Fibroblast of mammary gland (primary cell): Measurements from ENCODE around the gene RGS6.

Experiments used
- DNase-seq: peaks from one replicate; pipeline ENCODE4 v3.0.0-alpha.2; 2010; ENCODE audit warnings: low read depth
- H3K4me3 ChIP-seq: 2 replicates; pipeline ENCODE4 v1.5.1; 2011; ENCODE audit warnings: low read depth, mild to moderate bottlenecking, low read length, moderate library complexity; ENCODE audit not compliant: control insufficient read depth
- TF ChIP-seq, protein P1 (sequence below): conservative IDR thresholded peaks from 2 replicates; pipeline ENCODE4 v1.5.1; 2011; ENCODE audit warnings: low read depth, low read length, inconsistent platforms; ENCODE audit not compliant: control insufficient read depth, insufficient read depth

Gene RGS6

DNA sequence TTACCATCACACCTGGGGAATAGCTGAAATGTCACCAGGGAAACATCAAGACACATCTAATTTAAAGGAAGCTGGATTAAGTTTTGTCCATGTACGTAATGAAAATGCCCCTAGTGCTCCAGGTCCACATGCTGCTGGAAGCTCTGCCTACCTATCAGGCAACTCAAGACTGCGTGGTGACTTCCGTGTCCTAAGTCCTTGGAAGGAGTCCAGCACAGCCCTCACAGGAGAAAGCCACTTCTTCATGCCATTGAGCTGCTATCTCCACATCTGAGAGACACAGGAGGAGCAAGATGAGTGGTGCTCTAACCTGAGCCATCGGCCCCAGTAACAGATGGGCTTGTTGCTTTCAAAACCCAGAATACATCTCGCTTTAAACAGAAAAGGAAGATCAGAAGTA, 645.3 kb downstream of the RGS6 start:
- no peak overlapping the region for H3K4me3 ChIP-seq
- DNase-seq, result no peak
- TF ChIP-seq, protein P1, sequence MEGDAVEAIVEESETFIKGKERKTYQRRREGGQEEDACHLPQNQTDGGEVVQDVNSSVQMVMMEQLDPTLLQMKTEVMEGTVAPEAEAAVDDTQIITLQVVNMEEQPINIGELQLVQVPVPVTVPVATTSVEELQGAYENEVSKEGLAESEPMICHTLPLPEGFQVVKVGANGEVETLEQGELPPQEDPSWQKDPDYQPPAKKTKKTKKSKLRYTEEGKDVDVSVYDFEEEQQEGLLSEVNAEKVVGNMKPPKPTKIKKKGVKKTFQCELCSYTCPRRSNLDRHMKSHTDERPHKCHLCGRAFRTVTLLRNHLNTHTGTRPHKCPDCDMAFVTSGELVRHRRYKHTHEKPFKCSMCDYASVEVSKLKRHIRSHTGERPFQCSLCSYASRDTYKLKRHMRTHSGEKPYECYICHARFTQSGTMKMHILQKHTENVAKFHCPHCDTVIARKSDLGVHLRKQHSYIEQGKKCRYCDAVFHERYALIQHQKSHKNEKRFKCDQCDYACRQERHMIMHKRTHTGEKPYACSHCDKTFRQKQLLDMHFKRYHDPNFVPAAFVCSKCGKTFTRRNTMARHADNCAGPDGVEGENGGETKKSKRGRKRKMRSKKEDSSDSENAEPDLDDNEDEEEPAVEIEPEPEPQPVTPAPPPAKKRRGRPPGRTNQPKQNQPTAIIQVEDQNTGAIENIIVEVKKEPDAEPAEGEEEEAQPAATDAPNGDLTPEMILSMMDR, result no peak

DNA sequence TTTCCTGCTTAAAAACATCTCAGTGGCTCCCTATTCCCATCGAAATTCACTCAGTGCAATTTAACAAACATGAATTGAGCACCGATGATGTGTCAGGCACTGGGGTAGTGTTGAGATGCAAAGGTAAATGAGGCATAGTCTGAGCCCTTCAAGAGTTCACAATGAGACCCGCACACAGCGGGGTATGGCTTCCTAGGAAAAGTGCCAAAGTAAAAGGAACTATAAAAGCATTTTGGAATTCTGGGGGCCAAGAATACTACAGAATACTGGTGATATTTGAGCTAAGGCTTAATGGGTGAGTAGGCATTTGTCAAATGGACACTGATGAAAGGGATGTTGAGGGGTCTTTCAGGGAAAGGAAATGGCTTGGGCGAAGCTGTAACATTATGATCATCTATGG, 646.3 kb downstream of the RGS6 start:
- H3K4me3 ChIP-seq, result no peak overlapping the region
- TF ChIP-seq, protein P1, result no peak
- no peak for DNase-seq

DNA sequence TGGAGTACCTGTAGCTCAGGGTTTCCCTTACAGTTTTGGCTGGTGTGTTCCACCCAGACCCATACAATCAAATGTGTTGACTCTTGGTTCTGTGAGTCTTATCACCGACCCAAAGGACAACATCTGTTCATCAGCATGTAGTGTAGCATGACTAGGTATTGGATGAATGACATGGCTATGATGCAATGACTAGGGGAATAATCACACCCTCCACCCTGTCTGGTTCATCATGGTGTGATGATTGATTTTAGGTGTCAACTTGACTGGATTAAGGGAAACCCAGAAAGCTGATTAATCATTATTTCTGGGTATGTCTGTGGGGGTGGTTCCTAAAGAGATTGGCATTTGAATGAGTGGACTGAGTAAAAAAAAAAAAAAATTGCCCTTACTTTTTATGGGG, 650.4 kb downstream of the RGS6 start:
- peak; percentile 21 for DNase-seq
- no peak overlapping the region for H3K4me3 ChIP-seq
- TF ChIP-seq, protein P1, result no peak

DNA sequence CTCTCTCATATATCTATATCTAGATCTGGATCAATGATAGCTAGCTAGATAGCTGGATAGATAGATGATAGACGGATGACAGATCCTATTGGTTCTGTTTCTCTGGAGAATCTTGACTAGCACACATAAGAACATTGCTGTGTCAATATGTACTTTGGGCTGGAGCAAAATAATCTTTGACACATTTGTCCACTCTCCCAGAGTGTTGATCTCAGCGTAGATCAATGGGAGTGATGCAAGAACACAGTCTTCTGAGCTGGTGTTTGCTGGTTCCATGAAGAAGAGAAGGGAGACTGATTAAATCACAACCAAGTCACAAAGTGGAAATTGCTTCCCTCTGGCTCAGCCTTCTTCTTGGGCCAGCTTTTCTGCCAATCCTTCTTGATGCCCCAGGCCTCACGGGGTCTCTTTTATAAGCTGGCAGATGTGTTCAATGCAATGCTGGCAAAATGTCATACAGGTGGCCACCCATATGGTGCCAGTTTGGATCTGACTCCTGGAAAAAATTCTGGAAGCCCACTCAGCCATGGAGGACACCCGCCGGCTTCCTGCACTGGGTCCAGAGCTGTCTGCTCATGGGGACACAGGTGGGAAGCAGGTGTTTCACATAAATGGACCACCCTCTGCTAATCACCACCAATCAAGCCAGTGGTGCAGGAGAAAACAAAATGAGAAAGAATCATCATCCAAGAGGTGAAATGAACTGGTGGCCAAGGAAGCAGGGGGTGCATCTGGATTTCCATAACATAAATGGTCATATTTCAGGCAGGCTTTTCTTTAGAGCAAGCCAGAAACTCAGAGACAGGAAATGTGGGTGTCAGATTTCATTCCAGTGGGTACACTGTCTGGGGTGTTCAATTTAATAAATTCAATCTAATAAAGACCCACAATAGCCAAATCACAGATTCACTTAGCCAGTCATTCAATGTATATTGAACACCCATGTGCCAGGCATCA, 651.4 kb downstream of the RGS6 start:
- TF ChIP-seq, protein P1, result no peak
- DNase-seq, result no peak

DNA sequence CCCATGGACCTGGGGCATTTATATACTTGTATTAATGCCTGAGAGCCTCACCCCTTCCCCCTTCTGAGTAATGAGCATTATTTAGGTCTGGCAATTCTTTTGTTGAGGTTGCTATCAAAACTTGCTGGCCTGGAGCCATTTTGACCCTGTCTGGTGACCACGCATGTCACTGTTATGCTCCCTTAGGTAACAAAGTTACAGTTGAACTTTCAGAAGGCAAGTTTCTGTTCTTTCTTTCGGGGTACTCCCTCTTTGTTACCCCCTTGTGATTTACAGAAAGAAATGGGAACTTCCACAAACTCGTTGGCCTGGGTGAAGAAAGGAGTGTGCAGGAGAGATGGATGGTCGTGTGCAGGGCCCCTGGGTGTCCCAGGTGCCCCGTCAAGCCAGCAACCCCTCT, 656.3 kb downstream of the RGS6 start:
- H3K4me3 ChIP-seq, result no peak overlapping the region
- DNase-seq, result no peak
- TF ChIP-seq, protein P1, result no peak

More for the DNA sequence above, 651.4 kb downstream of the RGS6 start:
- no peak overlapping the region for H3K4me3 ChIP-seq

DNA sequence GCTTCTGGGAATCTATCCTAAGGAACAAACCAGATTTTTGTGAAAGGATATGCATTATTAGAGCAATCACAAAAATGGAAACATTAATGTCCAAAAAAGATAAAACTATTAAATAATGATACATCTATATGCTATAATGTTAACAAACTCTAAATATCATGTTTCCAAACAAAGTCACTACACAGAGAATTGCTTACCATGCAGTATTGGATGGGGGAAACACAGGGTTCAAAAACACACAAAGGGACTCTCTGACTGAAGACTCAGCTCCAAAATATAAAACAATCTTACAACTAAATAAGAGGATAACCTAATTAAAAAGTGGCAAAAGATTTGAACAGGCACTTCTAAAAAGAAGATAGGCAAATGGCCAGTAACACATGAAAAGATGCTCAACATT, 657.4 kb downstream of the RGS6 start:
- TF ChIP-seq, protein P1, result no peak
- DNase-seq, result no peak
- H3K4me3 ChIP-seq, result no peak overlapping the region
